ENCODE results near the gene ZFP36. TPM values are rescaled to one million over a fixed set of nuclear protein-coding genes. Genes with fewer than 3 reads are reported as not detected.

Gene ZFP36
- total RNA-seq, 1 experiment from 2014 or later: 17.3 TPM

- no peak for TF ChIP-seq STAT6 (CRISPR knock-in tag; conservative IDR thresholded peaks at IDR 0.05; ENCODE audit: low read depth)
- peak; percentile 74; the same call in 1 of the 2 replicates for TF ChIP-seq ESRRA (CRISPR knock-in tag; IDR thresholded peaks at IDR 0.05; ENCODE audit: borderline replicate concordance)
- TF ChIP-seq ZNF416 (CRISPR knock-in tag; IDR thresholded peaks at IDR 0.05): no peak
- no peak; the same call in 1 of the 2 replicates for TF ChIP-seq ARID4B (CRISPR knock-in tag; IDR thresholded peaks at IDR 0.05; ENCODE audit: borderline replicate concordance)
- no peak for TF ChIP-seq MLX (CRISPR knock-in tag; IDR thresholded peaks at IDR 0.05)
- TF ChIP-seq CBFB (CRISPR knock-in tag; IDR thresholded peaks at IDR 0.05; ENCODE audit: low read depth): no peak
- TF ChIP-seq PRDM15 (CRISPR knock-in tag; IDR thresholded peaks at IDR 0.05): no peak
- 0 out of 2 replicates have a peak, but pooled peaks have one; percentile 48 for TF ChIP-seq ZNF281 (CRISPR knock-in tag; IDR thresholded peaks at IDR 0.05)
- TF ChIP-seq MAX (CRISPR knock-in tag; IDR thresholded peaks at IDR 0.05): peak; percentile 72; the same call in 1 of the 2 replicates
- TF ChIP-seq ZNF671 (CRISPR knock-in tag; IDR thresholded peaks at IDR 0.05): no peak; the same call in 1 of the 2 replicates
- TF ChIP-seq FOXK1 (CRISPR knock-in tag; IDR thresholded peaks at IDR 0.05): peak; percentile 80; the same call in 1 of the 2 replicates
- no peak for TF ChIP-seq TP53 (CRISPR knock-in tag; IDR thresholded peaks at IDR 0.05)
- peak; percentile 13; the same call in 1 of the 2 replicates for TF ChIP-seq TEAD1 (CRISPR knock-in tag; IDR thresholded peaks at IDR 0.05)
- TF ChIP-seq USF2 (CRISPR knock-in tag; IDR thresholded peaks at IDR 0.05): peak; percentile 28; the same call in 1 of the 2 replicates
- no peak for TF ChIP-seq IRF1 (CRISPR knock-in tag; IDR thresholded peaks at IDR 0.05)
These were observed 4.0 kb upstream of the ZFP36 start (continued) for GRCh38 chr19:39402346-39403300.
